GDM1 (cell line): ENCODE data around the gene TRPM2.
"Not testable (repeated sequence)": the region's sequence is repeated elsewhere in the genome, so short reads cannot be mapped to it uniquely, and the experiment has no call there.

Experiments
- DNase-seq: peaks from one replicate; lab custom pipeline; 2025; lab: John Stamatoyannopoulos, UW

The TRPM2 gene

GRCh38 chr21:44397431-44398031, 44.1 kb downstream of the TRPM2 start:
- no peak for DNase-seq

GRCh38 chr21:44398499-44398898, 45.1 kb downstream of the TRPM2 start:
- no peak for DNase-seq

GRCh38 chr21:44399151-44399954, 45.9 kb downstream of the TRPM2 start:
- DNase-seq, result no peak

GRCh38 chr21:44399955-44400790, 46.8 kb downstream of the TRPM2 start:
- no peak for DNase-seq

GRCh38 chr21:44400791-44401385, 47.5 kb downstream of the TRPM2 start:
- no peak for DNase-seq

GRCh38 chr21:44401386-44402160, 48.2 kb downstream of the TRPM2 start:
- no peak for DNase-seq

GRCh38 chr21:44402323-44403105, 49.1 kb downstream of the TRPM2 start:
- no peak for DNase-seq

GRCh38 chr21:44403106-44404020, 49.9 kb downstream of the TRPM2 start:
- no peak for DNase-seq

GRCh38 chr21:44404482-44404881, 51.1 kb downstream of the TRPM2 start:
- DNase-seq, result not testable (repeated sequence)

- no peak for DNase-seq
These were observed 51.9 kb downstream of the TRPM2 start for GRCh38 chr21:44405091-44405947.

GRCh38 chr21:44405948-44406872, 52.8 kb downstream of the TRPM2 start:
- DNase-seq, result no peak

- DNase-seq, result no peak
These were observed 53.5 kb downstream of the TRPM2 start for GRCh38 chr21:44406953-44407352.

- no peak for DNase-seq
These were observed 54.1 kb downstream of the TRPM2 start for GRCh38 chr21:44407493-44407892.

GRCh38 chr21:44408226-44408625, 54.8 kb downstream of the TRPM2 start:
- DNase-seq, result no peak

GRCh38 chr21:44413566-44414290, 60.3 kb downstream of the TRPM2 start:
- no peak for DNase-seq

- DNase-seq, result no peak
These were observed 61.1 kb downstream of the TRPM2 start for GRCh38 chr21:44414291-44415072.
